ENCODE measurements around the gene TANGO6. TPM values are rescaled to one million over a fixed set of nuclear protein-coding genes. Genes with fewer than 3 reads are reported as not detected.

The TANGO6 gene
- total and polyA plus RNA-seq, 2 of the 8 experiments (the other 6 are each of a cell fraction or from before 2014, with no cell fraction given) = 5.0 to 19.5 TPM

DNA sequence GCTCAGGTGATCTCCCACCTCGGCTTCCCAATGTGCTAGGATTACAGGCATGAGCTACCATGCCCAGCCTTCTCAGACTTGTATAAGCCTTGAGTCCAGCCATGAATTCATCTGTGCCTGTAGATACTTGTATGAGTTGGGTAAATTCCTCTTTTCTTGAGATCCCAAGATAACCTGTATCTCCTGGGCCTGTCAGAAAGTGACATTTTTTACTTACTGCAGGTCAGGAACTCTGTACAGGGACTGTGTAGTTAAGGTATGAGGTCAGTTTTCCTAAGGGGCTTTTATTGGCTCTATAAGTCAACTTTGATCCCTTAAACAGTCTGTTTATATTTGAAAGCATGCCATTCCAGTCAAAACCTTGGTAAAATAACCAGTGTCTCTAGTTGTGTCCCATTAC is 155.8 kb downstream of the TANGO6 start:
- Histone ChIP-seq H3K36me3 (ENCODE audit: control insufficient read depth in 2 of 4, insufficient read depth in 4 of 4, low read length in 3 of 4) (peaks cover 0 to 3% (median 0%) of the 10 kb centered on the region in 4 experiments; a peak in 2 of 8 replicates), H3K9me3 (ENCODE audit: insufficient read depth in 2 of 2, low read depth in 1 of 2, low read length in 1 of 2) (peaks cover 15 to 19% of the 10 kb centered on the region in 2 experiments; a peak in 3 of 4 replicates), H2BK120ac (replicated peaks; ENCODE audit: low read depth, low read length) (no peak overlapping the region), H3K23me2 (ENCODE audit: low read depth, low read length) (no peaks in the 10 kb centered on the region), H2BK12ac (ENCODE audit: low read depth, low read length) (no peak overlapping the region), H4K5ac (ENCODE audit: insufficient read length, low read depth, low read length) (no peak overlapping the region), H2BK5ac (ENCODE audit: low read depth, low read length) (no peak overlapping the region), H3K4ac (replicated peaks; ENCODE audit: insufficient read length, low read depth, low read length) (no peak overlapping the region), H3K79me1 (ENCODE audit: low read depth, low read length) (no peaks in the 10 kb centered on the region), H3K4me3 (ENCODE audit: extremely low read depth in 1 of 4, insufficient read depth in 2 of 4, low read depth in 3 of 4, low read length in 4 of 4) (no peak overlapping the region), H3K27me3 (replicated peaks in 1 of 4; ENCODE audit: control insufficient read depth in 3 of 4, extremely low read depth in 1 of 4, insufficient read depth in 3 of 4, low read length in 3 of 4) (no peaks in the 10 kb centered on the region), H4K91ac (replicated peaks; ENCODE audit: insufficient read length, low read length) (no peak overlapping the region), H3K23ac (ENCODE audit: insufficient read length) (no peak overlapping the region), H4K8ac (ENCODE audit: extremely low read depth, insufficient read depth, low read length) (no peak overlapping the region), H3K27ac (ENCODE audit: low read depth, low read length) (no peak overlapping the region), H3K14ac (ENCODE audit: insufficient read length) (no peak overlapping the region), H3K18ac (ENCODE audit: extremely low read depth, low read length) (no peak overlapping the region), H4K20me1 (replicated peaks in 1 of 2; ENCODE audit: control insufficient read depth in 1 of 2, insufficient read depth in 2 of 2, low read length in 2 of 2) (no peaks in the 10 kb centered on the region), H2AFZ (ENCODE audit: low read length) (no peak overlapping the region), H2BK20ac (ENCODE audit: low read length) (no peak overlapping the region), H2BK15ac (ENCODE audit: low read length) (no peak overlapping the region), H3K79me2 (ENCODE audit: control insufficient read depth in 1 of 2, insufficient read depth in 2 of 2, low read length in 2 of 2) (no peaks in the 10 kb centered on the region), H3K4me1 (replicated peaks in 1 of 4; ENCODE audit: control insufficient read depth in 3 of 4, insufficient read depth in 4 of 4, low read length in 3 of 4) (peaks cover 0 to 15% (median 12%) of the 10 kb centered on the region in 4 experiments; a peak in 5 of 7 replicates), H3K9ac (replicated peaks in 1 of 4; ENCODE audit: extremely low read depth in 1 of 4, low read depth in 3 of 4, low read length in 3 of 4) (no peak overlapping the region), H3K56ac (replicated peaks; ENCODE audit: insufficient read length, low read depth, low read length) (no peak overlapping the region), H3K4me2 (ENCODE audit: insufficient read depth in 1 of 2, low read depth in 2 of 2, low read length in 2 of 2) (no peak overlapping the region), H2AK5ac (ENCODE audit: low read depth, low read length) (no peak overlapping the region)
- FAIRE-seq (no peak), DNase-seq (ENCODE audit: low read depth in 1 of 2, low spot score in 2 of 2) (no peak)
- ChIA-PET POLR2A (ENCODE audit: partially characterized antibody) (interaction anchor here (1.0 kb wide), 1 partner anchor 105 kb away, joined by 3 read pairs; no protein-coding TSS in a partner anchor), CTCF (ENCODE audit: partially characterized antibody) (interaction anchor here (2.7 kb wide), 1 partner anchor 114 kb away, joined by 8 read pairs; no protein-coding TSS in a partner anchor)
- 94% methylated on average over 1 of the region's 1 CpG; no CpG with 5 or more reads in 1 of the 2 experiments for WGBS, 2 experiments (ENCODE audit: extremely low coverage in 1 of 2, insufficient coverage in 1 of 2, insufficient read length in 1 of 2, insufficient replicate concordance in 2 of 2, low coverage in 1 of 2, low lambda C conversion rate in 2 of 2, missing lambda C conversion rate in 1 of 2)
- no peak for TF ChIP-seq NANOG (IDR thresholded peaks at IDR 0.05; ENCODE audit: insufficient read depth, low read depth, low read length, poor library complexity, severe bottlenecking)
- no peak for TF ChIP-seq ASH2L (IDR thresholded peaks at IDR 0.05; ENCODE audit: low read length)
- TF ChIP-seq KDM1A (IDR thresholded peaks at IDR 0.05; ENCODE audit: borderline replicate concordance, low read length) = no peak
- no peak for TF ChIP-seq RXRA (IDR thresholded peaks at IDR 0.05; ENCODE audit: insufficient read depth, low read depth, low read length)
